ENCODE measurements around the gene AMPD2. TPM values are rescaled to one million over a fixed set of nuclear protein-coding genes. Genes with fewer than 3 reads are reported as not detected.

The AMPD2 gene
- total RNA-seq, 1 donor, result 59.4 TPM

DNA sequence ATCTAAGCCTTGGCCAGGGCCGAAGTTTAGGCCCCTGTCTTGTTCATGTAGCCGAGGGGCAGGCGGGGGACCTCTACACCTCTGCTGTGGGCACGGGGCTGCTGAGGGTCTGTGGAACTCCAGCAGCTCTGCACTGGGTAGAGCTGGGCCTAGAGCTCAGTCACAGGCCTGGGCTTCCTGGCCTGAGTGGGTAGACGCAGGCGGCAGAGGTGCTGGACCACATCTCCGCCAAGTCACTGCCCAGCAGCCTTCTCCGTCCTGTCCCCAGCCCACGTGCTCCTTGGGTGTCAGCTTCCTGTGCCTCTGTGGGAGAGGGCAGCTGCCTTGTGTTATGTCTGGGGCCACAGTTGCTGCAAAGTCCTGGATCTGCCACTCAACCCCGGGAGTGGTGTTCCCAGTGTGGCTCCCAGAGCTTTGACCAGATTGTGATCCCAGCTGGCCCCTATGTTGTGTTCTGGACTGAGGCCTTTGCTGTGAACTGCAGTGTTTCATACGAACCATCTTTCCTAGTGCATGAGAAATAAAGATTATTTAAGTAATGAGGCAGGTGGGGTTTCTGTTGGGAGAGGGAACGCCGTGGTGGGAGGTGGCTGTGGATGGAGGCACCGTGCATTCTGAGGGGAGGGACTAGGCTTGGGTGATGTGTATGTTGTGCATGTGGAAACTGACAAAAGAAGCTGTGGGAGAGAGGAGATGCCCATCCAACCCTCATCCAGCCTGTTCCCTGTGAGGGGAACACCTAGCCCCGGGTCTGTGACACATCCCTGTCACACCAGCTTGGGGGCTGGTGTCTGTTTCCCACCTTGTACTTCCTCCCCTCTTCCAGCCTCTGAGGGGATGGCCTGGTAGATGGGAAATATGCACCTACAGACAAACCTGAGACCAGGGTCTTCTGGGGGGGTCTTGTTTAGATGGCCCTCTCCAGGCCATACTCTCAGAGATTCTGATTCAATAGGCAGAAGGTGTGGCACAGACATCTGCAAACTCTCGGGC, 12.2 kb downstream of the AMPD2 start:
- Histone ChIP-seq H3K27ac (ENCODE audit: low read depth, low read length) (no peak overlapping the region), H3K4me1 (ENCODE audit: insufficient read depth, low read length) (peaks cover 11% of the 10 kb centered on the region), H3K4me2 (ENCODE audit: insufficient read depth, low read length) (no peak overlapping the region), H3K79me2 (ENCODE audit: insufficient read depth, low read length) (peaks cover 3% of the 10 kb centered on the region), H3K27me3 (ENCODE audit: insufficient read depth, low read length) (no peaks in the 10 kb centered on the region), H3K36me3 (ENCODE audit: insufficient read depth, low read length) (peaks cover 57% of the 10 kb centered on the region), H2AFZ (ENCODE audit: low read length) (no peak overlapping the region), H4K20me1 (ENCODE audit: insufficient read depth, low read length) (peaks cover 19% of the 10 kb centered on the region), H3K9me3 (ENCODE audit: low read depth, low read length) (no peaks in the 10 kb centered on the region), H3K4me3 (ENCODE audit: insufficient read depth, low read length) (no peak overlapping the region)
- no peak for DNase-seq (ENCODE audit: insufficient read length, low spot score, missing footprints)
- TF ChIP-seq, protein P1, sequence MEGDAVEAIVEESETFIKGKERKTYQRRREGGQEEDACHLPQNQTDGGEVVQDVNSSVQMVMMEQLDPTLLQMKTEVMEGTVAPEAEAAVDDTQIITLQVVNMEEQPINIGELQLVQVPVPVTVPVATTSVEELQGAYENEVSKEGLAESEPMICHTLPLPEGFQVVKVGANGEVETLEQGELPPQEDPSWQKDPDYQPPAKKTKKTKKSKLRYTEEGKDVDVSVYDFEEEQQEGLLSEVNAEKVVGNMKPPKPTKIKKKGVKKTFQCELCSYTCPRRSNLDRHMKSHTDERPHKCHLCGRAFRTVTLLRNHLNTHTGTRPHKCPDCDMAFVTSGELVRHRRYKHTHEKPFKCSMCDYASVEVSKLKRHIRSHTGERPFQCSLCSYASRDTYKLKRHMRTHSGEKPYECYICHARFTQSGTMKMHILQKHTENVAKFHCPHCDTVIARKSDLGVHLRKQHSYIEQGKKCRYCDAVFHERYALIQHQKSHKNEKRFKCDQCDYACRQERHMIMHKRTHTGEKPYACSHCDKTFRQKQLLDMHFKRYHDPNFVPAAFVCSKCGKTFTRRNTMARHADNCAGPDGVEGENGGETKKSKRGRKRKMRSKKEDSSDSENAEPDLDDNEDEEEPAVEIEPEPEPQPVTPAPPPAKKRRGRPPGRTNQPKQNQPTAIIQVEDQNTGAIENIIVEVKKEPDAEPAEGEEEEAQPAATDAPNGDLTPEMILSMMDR (IDR thresholded peaks at IDR 0.05; ENCODE audit: extremely low read depth, low read depth, low read length), result no peak

DNA sequence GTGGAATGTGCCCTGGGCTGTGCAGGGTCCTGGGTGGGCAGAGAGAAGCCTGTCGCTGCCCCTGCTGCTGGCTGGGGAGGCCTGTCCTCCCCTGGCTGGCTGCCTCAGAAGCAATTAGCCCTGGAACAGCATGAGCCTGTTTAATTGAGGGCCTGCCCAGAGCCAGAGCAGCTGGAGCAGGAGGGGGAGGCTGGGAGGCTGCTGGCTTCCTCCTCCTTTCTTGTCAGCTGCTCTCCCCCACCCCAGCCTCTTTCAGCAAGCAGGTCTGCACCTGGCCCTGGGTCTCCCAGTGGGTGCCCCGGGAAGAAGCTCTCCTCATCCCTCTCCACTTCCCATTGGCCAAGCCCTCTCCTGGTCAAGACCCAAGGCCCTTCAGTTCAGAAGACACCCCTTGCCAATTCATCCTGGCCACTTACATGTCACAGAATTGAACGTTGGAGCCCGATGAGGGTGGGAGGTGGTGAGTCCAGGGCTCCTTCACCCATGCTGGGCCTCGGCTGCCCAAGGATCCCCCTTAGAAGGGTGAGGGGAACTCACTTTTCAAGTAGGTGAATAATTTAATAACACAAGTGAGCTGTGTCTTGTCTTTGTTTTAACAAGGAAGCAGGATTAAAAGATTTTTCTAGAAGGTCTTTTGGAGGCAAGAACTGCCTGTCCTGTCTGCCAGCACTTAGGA, 13.2 kb downstream of the AMPD2 start:
- DNase-seq (ENCODE audit: insufficient read length, low spot score, missing footprints), result no peak
- Histone ChIP-seq H3K4me1 (ENCODE audit: insufficient read depth, low read length) (peaks cover 12% of the 10 kb centered on the region), H4K20me1 (ENCODE audit: insufficient read depth, low read length) (peaks cover 19% of the 10 kb centered on the region), H2AFZ (ENCODE audit: low read length) (no peak overlapping the region), H3K36me3 (ENCODE audit: insufficient read depth, low read length) (peaks cover 47% of the 10 kb centered on the region), H3K79me2 (ENCODE audit: insufficient read depth, low read length) (peaks cover 3% of the 10 kb centered on the region), H3K27me3 (ENCODE audit: insufficient read depth, low read length) (no peaks in the 10 kb centered on the region), H3K9me3 (ENCODE audit: low read depth, low read length) (no peaks in the 10 kb centered on the region), H3K4me2 (ENCODE audit: insufficient read depth, low read length) (no peak overlapping the region), H3K27ac (ENCODE audit: low read depth, low read length) (no peak overlapping the region), H3K4me3 (ENCODE audit: insufficient read depth, low read length) (no peak overlapping the region)
- TF ChIP-seq, protein P1 (IDR thresholded peaks at IDR 0.05; ENCODE audit: extremely low read depth, low read depth, low read length), result no peak

DNA sequence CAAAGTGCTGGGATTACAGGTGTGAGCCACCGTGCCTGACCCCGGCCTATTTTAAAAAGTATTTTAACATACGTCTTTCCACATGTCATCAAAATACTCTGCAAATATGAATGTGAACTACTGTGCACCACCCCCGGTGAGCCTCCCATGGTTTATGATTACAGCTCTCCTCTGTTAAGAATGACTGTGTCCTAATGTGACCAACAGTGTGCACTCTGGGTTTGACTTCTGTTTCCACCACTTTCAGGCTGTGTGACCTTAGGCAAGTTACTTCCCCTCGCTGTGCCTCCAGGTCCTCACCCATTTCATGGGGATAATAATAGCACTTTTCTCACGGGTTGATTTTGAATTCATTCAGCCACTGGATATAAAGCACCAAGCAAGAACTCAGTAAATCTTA, 14.7 kb downstream of the AMPD2 start:
- peaks cover 12% of the 10 kb centered on the region for H4K20me1 ChIP-seq (ENCODE audit: insufficient read depth, low read length)
- H3K27ac ChIP-seq (ENCODE audit: low read depth, low read length), result no peak overlapping the region
- peaks cover 34% of the 10 kb centered on the region for H3K36me3 ChIP-seq (ENCODE audit: insufficient read depth, low read length)
- no peak for DNase-seq (ENCODE audit: insufficient read length, low spot score, missing footprints)
- TF ChIP-seq, protein P1 (IDR thresholded peaks at IDR 0.05; ENCODE audit: extremely low read depth, low read depth, low read length), result no peak
- H3K4me3 ChIP-seq (ENCODE audit: insufficient read depth, low read length), result no peak overlapping the region
- no peaks in the 10 kb centered on the region for H3K79me2 ChIP-seq (ENCODE audit: insufficient read depth, low read length)
- H3K4me2 ChIP-seq (ENCODE audit: insufficient read depth, low read length), result no peak overlapping the region
- H3K27me3 ChIP-seq (ENCODE audit: insufficient read depth, low read length), result no peaks in the 10 kb centered on the region
- peaks cover 12% of the 10 kb centered on the region for H3K4me1 ChIP-seq (ENCODE audit: insufficient read depth, low read length)
- H2AFZ ChIP-seq (ENCODE audit: low read length), result no peak overlapping the region
- H3K9me3 ChIP-seq (ENCODE audit: low read depth, low read length), result no peaks in the 10 kb centered on the region
